A549 treated with AZD9567 at 1 μM for 4 hours (cell line): ENCODE data around the gene SPECC1. TPM values are rescaled to one million over a fixed set of nuclear protein-coding genes. Genes with fewer than 3 reads are reported as not detected.

Experiments used
- total RNA-seq: library from RNA; stranded (reverse); fragments of 200-300 nt; extraction: Qiagen RNA extraction; gene quantifications from 5 replicates; pipeline ENCODE4 v1.2.3, GENCODE V29; 2022; ENCODE audit not compliant: insufficient read depth

SPECC1 gene
- total RNA-seq: 40.6 to 74.7 TPM (median 44.3 TPM) in 5 replicates

GRCh38 chr17:20009302-20010098 lies at the start of gene SPECC1:
Gene SPECC1 (plus strand): TSS chr17:20009359. CDS start chr17:20096652, 87,293 bp downstream.

GRCh38 chr17:19977293-19978208 lies 31.6 kb upstream of the SPECC1 start, which contains the start of gene AKAP10:
Gene AKAP10 (minus strand): TSS chr17:19977828. CDS start chr17:19977679, 149 bp downstream.

Other genes starting within 250 kb of the SPECC1 start
- 12.2 to 18.3 TPM (median 14.6 TPM) in 5 replicates for gene ULK2, start 141.4 kb upstream of the SPECC1 start, total RNA-seq
- gene AKAP10, start 31.5 kb upstream of the SPECC1 start, total RNA-seq: 20.0 to 30.0 TPM (median 23.1 TPM) in 5 replicates